Measurements from ENCODE around the gene SHISA7. TPM values are rescaled to one million over a fixed set of nuclear protein-coding genes. Genes with fewer than 3 reads are reported as not detected.

SHISA7 gene
- total and polyA plus RNA-seq, 2 experiments from 2014 or later = not detected

- Histone ChIP-seq H3K36me3 (peaks cover 27% of the 10 kb centered on the region), H3K9me3 (ENCODE audit: low read depth) (no peaks in the 10 kb centered on the region), H3K27me3 (no peaks in the 10 kb centered on the region), H3K4me3 (peak overlapping the region; percentile 89), H3K27ac (no peak overlapping the region), H3K4me1 (ENCODE audit: low read depth) (peaks cover 20% of the 10 kb centered on the region)
- no peak for TF ChIP-seq CTCF (IDR thresholded peaks at IDR 0.05; ENCODE audit: low read depth, low read length)
- DNase-seq (ENCODE audit: low read depth in 1 of 2, low spot score in 1 of 2) = no peak
Observed at GRCh38 chr19:55386493-55386971, 56.6 kb downstream of the SHISA7 start.

DNA sequence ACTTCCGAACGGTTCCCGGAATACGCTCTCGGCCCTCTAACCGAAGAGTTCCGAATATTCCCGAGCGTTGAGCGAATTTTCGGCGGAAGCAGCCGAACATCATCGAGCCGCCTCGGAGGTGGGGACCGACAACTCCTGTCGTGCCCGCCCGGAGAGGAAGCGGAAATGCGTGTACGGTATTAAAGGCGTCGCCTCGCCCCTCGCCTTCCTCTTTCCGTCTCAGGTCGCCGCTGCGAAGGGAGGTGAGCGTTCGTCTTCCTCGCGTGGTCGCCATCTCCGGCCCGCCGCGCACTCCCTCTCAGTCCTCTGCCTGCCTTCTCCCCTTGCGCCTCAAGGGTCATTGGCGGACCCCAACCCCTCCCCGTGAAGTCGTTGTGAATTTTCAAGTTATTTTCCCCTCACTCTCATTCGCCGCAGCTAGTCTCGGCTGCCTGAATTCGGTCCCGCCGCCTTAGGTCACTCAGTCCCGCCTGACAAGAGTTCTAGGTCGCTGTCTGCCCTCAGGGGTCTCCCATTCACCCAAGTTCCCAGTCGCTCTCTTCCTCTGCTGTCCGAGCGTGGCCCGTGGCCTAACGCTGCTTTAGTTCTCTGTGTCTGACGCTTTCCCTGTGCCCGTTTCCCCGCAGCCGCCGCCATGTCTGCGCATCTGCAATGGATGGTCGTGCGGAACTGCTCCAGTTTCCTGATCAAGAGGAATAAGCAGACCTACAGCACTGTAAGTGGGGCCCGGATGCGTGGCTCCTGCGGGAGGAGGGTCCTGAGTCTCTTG lies 57.2 kb downstream of the SHISA7 start, which contains the start of gene RPL28:
TSS of gene RPL28 (plus strand) at position 209 of the 769 bp plus-strand sequence. CDS start at position 635, 426 bp downstream.
- no peak for TF ChIP-seq CTCF (IDR thresholded peaks at IDR 0.05; ENCODE audit: low read depth, low read length)
- H3K27ac ChIP-seq = peak within 1 kb of the TSS; percentile 71
- H3K36me3 ChIP-seq = peaks cover 22% of the 10 kb centered on the region
- H3K27me3 ChIP-seq = no peaks in the 10 kb centered on the region
- H3K4me1 ChIP-seq (ENCODE audit: low read depth) = peaks cover 20% of the 10 kb centered on the region
- peak; percentile 98 to 99 for DNase-seq (ENCODE audit: low read depth in 1 of 2, low spot score in 1 of 2)
- H3K4me3 ChIP-seq = peak within 1 kb of the TSS; percentile 89
- H3K9me3 ChIP-seq (ENCODE audit: low read depth) = no peaks in the 10 kb centered on the region

DNA sequence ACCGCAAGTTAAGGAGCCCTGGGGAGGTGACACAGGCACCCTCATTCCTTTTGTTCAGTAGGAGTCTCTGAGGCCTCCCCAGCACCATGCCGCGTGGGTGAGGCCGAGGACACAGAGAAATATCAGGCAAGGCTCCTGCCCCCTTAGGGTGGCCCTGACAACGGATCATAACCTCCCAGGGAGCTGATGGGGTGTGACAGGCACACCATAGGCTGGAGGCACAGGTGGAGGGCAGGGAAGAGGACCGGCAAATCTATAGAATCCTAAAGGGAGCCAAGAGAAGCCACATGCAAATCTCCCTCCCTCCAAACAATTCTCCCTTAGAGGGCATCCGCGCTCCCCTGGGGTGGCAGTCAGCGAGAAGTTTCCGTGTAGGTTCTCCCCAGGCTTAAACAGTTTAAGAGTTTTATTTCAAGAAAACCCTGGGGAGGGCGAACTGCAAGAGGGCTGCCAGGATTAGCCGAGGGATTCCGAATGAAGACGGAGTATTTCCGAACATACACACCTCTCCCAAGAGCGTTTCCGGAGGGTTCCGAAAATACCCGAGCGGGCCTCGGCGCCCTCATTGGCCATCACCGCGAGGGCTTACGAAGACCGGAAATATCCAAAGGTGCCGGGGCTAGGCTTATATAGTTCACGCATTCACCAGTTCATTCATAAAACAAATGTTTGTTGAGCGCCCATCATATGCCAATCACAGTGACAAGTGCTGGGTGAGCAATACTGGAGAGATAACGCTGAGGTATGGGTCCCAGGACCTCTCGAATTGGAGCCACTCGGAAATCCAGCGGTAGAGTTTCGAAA lies 58.0 kb downstream of the SHISA7 start:
- H3K9me3 ChIP-seq (ENCODE audit: low read depth) = no peaks in the 10 kb centered on the region
- TF ChIP-seq CTCF (IDR thresholded peaks at IDR 0.05; ENCODE audit: low read depth, low read length) = no peak
- DNase-seq (ENCODE audit: low read depth in 1 of 2, low spot score in 1 of 2) = peak; percentile 96 to 97
- peaks cover 20% of the 10 kb centered on the region for H3K4me1 ChIP-seq (ENCODE audit: low read depth)
- peak overlapping the region; percentile 89 for H3K4me3 ChIP-seq
- H3K27ac ChIP-seq = peak overlapping the region; percentile 71
- peaks cover 22% of the 10 kb centered on the region for H3K36me3 ChIP-seq
- no peaks in the 10 kb centered on the region for H3K27me3 ChIP-seq

GRCh38 chr19:55384131-55384919 lies 58.8 kb downstream of the SHISA7 start, which contains the start of gene TMEM238:
Gene TMEM238 (minus strand): TSS chr19:55384292. CDS start chr19:55384259, 33 bp downstream.
- Histone ChIP-seq H3K27ac (peak within 1 kb of the TSS; percentile 62), H3K9me3 (ENCODE audit: low read depth) (no peaks in the 10 kb centered on the region), H3K27me3 (no peaks in the 10 kb centered on the region), H3K4me1 (ENCODE audit: low read depth) (peaks cover 20% of the 10 kb centered on the region), H3K36me3 (peaks cover 19% of the 10 kb centered on the region), H3K4me3 (peak within 1 kb of the TSS; percentile 89)
- no peak for TF ChIP-seq CTCF (IDR thresholded peaks at IDR 0.05; ENCODE audit: low read depth, low read length)
- DNase-seq (ENCODE audit: low read depth in 1 of 2, low spot score in 1 of 2) = no peak
